GM18520 (cell line): ENCODE results near the gene PRKCZ.

ENCODE experiments used
- ATAC-seq: cut with Tn5 transposase; IDR thresholded peaks from one replicate; pipeline ENCODE4 v1.9.1; 2021; ENCODE audit not compliant: unreplicated experiment

The PRKCZ gene

DNA sequence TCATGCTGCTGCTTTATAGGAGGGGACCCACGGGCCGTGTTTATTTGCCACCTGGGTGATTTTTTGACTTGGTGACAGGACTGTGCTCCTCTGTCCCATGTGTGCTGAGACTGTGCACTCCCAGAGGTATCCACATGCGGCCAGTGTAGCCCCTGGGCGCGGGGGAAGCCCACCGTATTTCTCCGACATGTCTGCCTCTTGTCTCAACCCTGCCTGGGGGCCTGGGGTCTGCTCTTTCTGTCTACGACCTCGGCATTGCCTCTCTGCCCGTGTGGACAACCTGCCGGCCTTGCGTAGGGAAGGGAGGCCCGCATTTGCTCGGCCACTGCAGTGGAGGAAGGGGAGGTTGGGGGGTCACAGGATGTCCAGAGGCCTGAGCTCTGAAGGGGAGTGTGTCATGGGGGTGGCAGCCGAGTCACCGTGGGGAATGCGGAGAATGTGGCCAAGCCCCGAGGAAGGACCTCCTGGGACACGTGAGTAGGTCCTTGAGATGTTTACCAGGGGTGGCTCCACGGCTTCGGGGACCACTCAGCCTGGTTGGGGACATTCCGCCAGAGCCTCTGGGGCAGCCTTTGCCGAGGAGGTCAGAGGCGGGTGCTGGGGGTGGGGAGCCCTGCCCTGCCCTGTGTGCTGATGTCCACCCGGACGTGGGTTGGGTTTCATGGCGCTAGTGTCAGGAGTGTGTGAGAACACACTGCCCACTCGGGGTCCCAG, 11.0 kb downstream of the PRKCZ start:
- no peak for ATAC-seq

DNA sequence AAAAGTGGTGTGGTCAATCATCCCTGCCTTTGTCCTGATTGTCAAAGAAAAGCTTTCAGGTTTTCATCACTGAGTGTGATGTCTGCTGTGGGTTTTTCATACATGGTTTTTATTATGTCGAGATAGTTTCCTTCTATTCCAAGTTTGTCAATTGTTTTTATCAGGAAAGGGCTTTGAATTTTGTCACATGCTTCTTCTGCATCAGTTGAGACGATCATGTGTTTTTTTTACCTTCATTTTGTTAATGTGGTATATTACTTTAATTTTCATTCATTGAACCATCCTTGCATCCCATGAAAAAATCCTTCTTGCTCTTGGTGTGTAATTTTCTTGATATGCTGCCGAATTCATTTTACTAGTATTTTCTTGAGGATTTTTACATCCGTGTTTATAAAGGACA, 15.5 kb downstream of the PRKCZ start:
- no peak for ATAC-seq

DNA sequence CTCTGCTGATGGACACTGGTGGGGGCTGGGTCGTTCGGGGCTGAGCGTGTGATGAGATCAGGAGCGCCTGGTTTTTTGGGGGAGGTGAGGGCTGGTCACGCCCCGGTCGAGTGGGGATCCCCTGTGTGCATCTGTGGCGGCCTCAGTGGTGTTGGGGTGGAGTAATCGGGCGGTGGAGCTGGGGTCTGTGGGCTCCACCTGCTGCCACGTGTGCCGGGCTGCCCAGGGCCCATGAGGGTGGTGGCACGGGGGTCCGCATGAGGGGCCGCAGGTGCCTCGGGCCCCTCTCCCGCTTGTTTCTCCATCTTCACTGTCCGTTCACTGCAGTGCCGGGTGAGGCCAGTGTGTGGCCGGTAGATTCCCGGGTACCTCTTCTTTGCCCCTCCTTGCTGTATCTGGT, 17.2 kb downstream of the PRKCZ start:
- no peak for ATAC-seq

DNA sequence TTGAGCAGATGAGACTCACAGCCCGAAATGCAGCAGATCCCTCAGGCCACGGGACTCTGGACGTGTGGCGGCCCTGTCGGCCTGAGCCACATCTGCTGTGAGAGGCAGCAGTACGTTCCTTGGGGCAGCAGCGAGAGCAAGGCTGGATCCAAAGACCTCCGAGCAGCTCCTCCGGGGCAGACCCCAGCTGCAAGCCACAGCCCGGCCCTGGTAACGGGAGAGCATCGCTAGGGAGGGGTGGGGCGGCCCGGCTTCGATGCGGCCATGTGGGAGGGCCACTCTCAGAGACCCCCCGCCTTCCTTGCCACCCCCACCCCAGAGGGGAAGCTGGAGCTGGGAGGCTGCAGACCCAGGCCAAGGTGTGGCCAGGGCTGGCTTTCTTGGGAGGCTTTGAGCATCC, 17.8 kb downstream of the PRKCZ start:
- ATAC-seq: no peak

DNA sequence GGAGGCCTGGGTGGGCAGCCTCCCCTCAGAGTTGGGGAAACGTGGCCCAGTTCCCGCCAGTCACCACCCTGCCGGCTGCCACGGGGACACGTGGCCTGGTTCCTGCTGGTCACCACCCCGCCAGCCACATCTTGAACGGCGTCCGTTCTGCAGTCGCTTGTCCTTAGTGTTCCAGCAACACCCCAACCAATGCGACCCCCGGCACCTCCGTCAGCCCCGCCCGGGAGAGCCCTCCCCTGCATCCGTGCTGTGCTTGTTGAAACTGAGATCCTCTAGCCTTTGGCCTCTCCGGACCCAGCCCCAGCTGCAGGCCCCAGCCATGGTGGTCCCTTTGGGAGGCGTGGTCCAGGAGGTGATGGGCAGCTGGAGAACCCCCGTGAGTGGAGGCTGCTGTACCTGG, 18.7 kb downstream of the PRKCZ start:
- no peak for ATAC-seq

DNA sequence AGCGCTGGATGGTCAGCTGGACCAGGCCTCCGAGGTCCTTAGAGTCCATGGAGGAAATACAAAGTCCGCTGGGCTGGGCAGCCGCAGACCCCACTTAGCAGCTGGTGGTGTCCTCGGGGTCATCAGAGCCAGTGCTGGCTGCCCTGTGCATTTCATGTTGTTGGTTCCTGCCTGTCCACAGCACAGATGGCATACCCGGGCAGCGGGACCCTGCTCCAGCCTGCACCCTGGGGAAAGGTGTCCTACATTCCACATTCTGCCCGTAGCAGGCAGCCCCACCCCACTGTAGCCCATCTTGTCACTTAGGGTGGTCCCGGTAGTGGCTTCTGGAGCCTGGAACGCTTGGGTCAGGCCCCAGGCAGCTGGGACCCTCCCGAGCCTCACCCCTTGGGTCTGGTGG, 19.8 kb downstream of the PRKCZ start:
- no peak for ATAC-seq

DNA sequence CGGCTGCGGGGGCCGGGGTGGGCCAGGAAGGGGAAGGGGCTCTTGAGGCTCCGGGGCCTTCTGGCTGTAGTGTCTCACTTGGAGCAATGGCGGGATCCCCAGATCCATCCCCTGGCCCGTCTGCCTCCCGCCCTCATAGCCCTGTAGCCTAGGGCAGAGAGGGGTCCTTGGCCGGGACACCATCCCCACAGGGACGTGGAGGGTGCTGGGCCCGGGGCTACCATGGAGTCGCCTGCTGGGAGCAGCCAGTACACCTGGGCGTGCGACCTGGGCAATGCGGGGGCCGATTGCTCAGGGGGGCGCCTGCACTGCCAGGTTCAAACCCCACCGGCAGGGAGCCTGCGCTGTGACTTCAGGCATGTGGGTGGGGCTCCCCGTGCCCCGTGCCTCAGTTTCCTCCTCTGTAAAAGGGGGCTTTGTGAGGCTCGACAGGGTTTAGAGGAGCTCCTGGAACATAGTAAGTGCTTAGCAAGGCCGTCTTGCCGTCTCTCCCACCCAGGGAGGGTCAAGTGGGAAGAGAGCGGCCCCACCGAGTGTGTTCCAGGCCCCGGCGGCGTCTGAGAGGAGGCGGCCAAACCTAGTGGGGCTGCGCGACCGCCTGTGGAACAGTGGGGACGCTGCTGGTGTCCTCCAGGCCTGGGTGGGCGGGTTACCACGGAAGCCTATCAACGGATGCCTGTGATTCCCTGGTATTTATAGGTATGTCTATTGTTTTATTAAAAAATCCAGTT, 20.8 kb downstream of the PRKCZ start:
- ATAC-seq: no peak

DNA sequence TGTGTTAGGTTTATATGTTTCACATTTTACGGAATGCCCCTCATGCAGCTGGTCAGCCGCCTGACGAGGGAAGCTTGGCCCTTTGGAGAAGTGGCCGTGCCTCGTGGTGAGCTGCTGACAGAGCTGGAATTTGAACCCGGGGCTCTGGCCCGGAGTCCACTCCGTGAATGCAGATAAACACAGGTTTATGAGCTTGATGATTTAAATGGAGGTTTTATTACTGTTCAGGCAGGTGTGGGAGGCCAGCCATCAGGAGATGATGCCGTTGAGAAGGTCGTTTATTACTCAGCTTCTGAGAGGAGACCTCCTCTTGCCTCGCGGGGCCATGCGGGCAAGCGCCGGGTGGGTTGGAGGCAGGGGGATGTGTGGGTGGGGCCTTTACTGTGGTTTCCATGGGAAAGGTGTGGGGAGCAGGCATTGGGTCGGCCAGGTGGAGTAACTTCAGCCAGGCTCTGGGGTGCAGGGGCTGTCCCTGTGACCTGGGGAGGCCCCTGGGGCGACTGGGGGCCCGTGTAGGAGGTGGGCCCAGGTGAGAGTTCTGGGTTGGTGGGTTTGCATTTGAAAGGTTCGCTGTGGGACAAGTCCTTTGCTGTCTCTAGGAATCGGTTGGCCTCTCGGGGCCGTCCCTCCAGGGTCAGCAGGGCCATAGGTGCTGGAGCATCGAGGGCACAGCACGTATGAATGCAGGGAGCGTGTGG, 22.0 kb downstream of the PRKCZ start:
- ATAC-seq: no peak

DNA sequence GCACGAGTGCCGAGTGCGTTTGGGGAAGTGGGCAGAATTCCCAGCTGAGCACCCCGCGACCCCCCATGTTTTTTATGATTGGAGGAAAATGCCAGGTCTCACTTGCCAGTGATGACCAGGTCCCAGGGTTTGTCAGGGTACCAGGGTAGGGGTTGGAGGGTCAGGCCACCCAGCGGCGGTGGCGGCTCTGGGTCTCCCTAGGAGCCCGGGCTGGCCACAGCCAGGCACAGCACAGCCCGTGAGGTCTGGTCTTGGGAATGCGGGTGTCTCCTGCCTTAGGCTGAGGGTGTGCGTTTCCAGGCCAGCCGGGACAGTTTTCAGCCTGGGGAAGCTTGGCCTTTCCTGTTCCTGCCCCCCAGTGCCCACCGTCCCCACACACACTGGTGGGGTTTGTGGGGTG, 22.7 kb downstream of the PRKCZ start:
- no peak for ATAC-seq

DNA sequence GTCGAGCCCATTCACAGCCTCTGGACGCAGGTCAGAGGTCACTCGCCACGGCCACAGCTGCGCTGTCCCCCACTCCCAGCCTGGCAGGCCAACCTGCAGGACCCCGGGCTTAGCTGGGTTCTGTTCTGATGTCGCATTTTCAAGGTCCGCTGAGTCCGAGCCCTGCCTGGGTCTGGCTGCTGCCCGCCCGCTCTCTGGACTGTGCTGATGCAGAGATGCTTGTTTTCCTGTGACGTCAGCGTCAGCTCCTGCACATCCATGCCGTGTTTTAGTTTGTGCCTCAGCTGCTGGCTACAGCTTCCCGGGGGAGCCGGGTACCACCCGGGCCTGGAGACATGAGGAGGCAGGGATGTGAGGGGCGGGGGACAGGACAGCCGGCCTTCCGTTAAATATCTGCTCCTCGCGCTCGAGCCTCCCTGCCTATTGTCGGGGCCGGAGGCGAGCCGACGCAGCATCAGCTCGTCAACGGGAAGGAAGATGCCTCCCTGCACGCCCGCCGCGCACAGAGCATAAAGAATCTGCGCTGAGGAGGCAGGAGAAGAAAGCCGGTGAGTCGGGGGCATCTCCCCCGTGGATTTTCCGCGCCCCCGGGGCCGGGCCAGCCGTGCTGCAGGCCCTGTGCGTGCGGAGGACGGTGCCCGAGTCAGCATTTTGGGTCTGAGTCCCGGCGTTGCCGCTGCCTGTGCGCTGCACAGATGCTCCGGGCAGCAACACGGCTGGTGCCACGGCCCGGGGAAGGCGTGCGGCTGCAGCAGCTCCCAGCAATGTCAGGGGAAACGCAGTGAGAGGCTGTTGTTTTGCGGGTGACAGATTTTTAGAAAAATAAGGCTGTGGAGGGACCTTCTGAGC, 23.4 kb downstream of the PRKCZ start:
- ATAC-seq: no peak

DNA sequence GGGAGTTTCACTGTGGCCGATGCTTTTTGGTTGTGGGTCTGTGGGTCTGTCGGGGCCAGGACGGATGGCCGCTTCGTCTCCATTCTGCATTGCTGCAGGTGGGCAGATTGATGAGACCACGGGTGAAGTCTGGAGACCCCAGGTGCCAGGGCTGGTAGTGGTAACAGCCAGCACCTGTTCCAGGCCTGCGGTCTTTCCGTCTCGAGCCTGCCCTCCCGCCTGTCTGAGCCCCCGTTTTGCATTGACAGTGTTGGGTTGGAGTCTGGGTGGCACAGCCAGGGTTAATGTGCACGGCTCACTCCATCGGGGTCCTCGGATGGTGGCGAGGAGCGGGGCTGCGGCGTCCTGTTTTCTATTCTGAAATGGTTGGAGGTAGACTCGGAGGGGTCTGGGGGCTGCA, 24.2 kb downstream of the PRKCZ start:
- no peak for ATAC-seq

DNA sequence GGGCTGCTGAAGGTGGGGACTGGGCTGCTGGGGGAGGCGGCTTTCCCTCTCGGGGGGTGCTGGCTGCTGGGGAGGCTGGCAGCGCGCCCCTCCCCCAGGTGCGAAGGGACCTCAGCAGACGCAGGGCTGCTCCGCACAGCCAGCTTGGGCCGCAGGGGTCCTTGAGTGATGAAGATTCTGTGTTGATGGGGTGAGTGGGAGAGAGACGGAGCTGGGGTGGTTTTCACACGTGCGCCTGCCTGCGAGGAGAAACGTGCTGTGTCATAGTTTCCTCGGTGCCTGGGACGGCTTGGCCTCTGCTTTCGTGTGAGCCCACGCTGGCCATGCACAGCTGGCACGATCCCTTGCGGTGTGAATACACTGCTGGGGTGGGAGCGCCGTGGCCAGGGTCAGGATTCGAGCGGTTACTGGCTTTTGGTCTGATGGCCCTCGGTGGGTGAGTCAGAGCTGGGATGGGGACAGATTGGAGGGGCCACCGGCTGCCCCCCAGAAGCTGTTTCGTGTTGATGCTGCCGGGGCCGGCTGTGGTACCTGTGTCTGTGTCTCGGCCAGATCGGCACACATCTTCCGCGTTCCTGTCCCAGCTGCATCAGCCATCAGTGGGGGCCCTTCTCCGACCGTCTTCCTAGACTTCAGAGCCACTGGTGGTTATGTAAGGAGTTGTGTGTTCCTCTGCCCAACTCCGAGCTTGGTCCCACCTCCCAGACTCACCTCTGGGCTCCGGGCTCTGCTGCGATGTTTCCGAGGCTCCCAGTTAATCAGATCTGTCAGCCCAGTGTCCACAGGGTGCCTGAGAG, 24.9 kb downstream of the PRKCZ start:
- ATAC-seq: no peak

DNA sequence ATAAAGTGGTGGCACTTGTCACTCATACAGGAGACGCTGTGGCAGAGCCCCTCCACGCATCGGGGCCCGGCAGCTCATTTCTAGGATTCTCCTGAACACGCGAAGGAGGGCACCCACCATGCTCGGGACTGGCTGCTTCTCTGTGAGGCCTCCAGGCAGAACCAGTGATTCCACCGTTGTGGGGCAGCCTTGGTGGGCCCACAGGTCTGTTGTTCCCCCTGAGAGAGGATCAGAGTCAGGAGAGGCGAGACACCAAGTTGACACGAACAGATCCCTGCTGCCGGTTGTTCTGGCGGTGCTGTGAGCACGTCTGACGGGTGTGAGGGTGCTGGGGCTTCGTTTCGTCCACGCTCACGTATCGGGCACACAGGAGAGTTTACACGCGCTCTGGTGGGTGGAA, 26.6 kb downstream of the PRKCZ start:
- no peak for ATAC-seq

DNA sequence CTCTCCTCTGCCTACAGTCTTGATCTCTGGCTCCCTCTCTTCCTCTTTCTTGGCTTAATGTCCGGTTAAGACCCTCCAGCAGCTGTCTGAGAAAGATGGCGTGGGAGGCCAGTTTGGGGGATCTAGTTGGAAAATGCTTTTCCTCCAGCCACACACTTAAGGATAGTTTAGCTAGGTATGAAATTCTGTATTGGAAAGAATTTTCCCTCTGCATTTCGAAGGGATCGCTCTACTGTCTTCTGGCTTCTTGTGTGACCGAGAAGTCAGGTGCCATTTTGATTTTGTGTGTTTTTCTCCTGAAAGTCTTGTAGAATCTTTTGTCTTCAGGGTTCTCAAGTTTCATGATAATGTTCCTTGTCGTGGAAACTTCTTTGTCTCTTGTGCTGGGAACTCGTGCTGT, 28.0 kb downstream of the PRKCZ start:
- ATAC-seq: no peak

DNA sequence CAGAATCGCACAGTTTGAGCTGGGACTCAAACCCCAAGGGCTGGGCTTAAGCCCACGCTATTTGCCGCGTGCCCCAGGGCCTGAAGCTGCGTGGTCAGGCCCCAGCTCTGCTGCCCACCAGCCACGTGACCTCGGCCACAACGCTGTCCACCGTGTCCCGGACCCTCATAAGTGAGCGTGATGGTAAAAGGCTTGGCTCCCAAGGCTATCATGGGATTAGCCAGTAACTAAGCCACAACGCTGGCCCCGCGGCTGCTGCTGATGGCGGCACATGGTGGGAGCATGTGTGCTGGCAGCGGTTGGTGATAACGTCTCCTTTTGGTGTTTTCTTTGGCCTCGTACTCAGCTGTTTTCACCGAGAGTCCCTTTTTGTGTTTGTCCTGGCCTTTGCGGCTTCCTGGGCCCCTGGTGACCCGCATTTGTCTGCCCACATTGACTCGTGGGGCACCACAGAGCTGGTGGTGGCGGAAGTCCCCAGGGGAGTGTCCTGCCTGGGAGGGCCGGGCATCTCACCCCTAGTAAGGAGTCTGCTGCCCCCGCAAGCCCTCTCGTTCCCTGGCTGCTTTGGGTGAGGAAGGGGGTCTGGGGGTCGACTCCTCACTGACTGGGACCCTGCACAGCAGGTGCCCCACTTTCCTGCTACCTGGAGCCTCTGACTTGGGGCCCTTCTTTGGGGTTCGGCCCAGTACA, 29.3 kb downstream of the PRKCZ start:
- no peak for ATAC-seq

DNA sequence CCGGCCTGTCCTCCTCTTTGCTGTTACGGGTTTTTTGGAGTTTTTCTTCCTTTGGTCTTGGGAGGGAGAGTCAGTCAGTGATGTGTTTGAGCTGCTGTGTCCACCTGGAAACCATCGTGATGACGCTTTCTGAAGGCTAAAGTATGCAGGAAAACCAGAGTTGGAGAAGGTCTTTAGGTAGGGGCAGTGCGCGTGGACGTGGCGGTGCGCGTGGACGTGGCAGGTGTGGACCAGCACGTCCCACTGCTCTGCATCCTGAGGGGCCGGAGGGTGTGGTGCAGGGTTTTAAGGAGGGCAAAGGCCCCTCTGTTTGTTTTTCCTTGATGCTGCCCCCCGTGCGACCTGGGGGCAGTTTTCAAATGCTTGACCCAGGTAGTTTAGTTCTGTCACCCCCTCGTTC, 29.9 kb downstream of the PRKCZ start:
- ATAC-seq: no peak

DNA sequence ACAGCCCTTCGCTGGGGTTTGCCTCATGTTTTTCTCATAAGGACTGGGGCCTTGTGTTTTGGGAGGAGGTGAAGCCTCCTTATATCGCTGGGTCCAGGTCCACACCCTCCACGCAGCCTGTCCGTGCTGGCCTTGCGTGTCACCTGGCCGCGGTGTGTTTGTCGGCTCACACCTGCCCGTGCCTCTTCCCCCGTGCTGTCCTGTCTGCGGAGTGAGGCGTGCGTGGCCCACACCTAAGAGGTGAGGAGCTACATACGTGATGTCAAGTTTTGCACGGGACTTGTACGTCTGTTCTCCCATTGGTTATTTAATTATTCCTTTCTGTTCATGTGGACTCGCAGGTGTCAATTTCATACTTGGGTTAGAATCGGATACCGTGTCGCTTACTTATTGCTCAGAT, 30.7 kb downstream of the PRKCZ start:
- no peak for ATAC-seq

DNA sequence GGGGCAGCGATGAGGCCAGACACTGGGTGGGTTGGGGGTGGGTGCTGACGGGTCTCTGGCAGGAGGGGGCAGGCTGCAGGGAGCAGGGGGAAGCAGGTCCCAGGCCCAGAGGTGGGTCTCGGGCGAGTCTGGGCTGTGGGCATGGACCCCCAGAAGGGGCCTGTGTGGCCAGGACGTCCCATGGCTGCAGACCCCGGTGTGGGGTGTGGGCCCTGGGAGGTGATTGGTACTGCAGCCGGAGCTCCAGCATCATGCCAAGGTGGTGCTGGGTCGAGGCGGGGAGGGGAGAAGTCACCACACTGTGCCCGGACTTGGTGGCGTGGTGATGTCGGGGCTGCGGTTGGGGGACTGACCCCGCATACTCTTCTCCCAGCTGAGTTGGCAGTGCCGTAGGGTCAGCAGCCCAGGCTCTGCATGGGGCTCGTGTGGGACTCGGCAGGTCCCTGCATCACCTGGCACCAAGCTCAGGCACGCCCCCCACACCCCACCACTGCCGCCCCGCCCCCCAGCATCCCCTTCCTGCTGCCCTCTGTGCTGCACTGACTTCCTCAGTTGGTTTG, 31.2 kb downstream of the PRKCZ start:
- ATAC-seq: no peak

DNA sequence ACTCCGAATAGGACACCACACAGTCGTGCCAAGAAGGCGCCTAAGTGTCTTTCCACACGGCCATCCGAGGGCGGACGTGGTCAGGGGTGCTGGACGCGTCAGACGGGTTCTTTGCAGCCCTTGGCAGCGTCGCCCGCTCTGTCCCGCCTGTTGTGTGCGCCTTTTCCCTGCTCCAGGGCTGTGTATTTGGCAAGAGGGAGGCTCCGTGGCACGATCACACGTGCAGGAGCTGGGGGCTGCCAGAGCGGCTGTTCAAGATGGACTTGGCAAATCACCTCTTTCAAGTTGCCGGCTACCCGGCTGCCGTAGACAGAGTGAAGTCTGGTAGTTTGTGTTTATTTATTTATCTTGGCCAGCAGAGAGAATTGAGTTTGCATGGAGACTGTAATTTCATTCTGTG, 31.9 kb downstream of the PRKCZ start:
- ATAC-seq: no peak

DNA sequence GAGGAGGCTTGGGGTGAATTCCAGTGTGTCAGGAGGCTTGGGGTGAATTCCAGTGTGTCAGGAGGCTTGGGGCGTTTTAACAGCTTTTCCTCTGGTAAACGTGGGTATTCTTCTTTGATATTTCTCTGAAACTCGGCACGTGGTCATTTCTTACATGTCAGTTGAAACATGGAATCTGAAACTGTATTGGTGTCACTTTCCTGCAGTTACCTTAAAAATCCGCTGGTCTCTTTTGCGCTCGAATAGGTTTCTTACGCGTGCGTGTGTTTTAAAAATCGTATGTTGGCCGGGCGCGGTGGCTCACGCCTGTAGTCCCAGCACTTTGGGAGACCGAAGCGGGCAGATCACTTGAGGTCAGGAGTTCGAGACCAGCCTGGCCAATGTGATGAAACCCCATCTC, 33.5 kb downstream of the PRKCZ start:
- no peak for ATAC-seq
